Lung (tissue), 12 donors: ENCODE data around the gene G6PC3. TPM values are rescaled to one million over a fixed set of nuclear protein-coding genes. Genes with fewer than 3 reads are reported as not detected.

Experiments used
- ATAC-seq: fragments of 200-7000 bp; cut with Tn5 transposase; one replicate; pipeline ENCODE4 v1.9.1; 2020; ENCODE audit warnings: moderate number of reproducible peaks; ENCODE audit not compliant: insufficient read depth, low FRiP score
- DNase-seq, 3 donors: peaks; one replicate each; pipeline ENCODE4 v3.0.0-alpha.2; 2013 to 2017
- H3K27ac ChIP-seq, 2 donors: one replicate each; pipeline ENCODE4 v1.5.1; 2013; ENCODE audit warnings: mild to moderate bottlenecking in 2 of 2, moderate library complexity in 2 of 2, control low read depth in 1 of 2, inconsistent platforms in 1 of 2, low read depth in 1 of 2, low read length in 1 of 2
- H3K27me3 ChIP-seq, 3 donors: one replicate each; pipeline ENCODE4 v1.5.1; 2013; ENCODE audit warnings: low read length in 2 of 3; ENCODE audit not compliant: control insufficient read depth in 3 of 3, insufficient read depth in 3 of 3
- H3K36me3 ChIP-seq, 4 donors: one replicate each; pipeline ENCODE4 v1.5.1; 2013; ENCODE audit warnings: low read length in 4 of 4, mild to moderate bottlenecking in 1 of 4, moderate library complexity in 1 of 4; ENCODE audit not compliant: control insufficient read depth in 4 of 4, insufficient read depth in 4 of 4
- H3K4me1 ChIP-seq, 5 donors: one replicate each; pipeline ENCODE4 v1.5.1; 2013; ENCODE audit warnings: low read length in 5 of 5, mild to moderate bottlenecking in 2 of 5, moderate library complexity in 1 of 5; ENCODE audit not compliant: control insufficient read depth in 5 of 5, insufficient read depth in 5 of 5
- H3K4me3 ChIP-seq: one replicate; pipeline ENCODE4 v1.5.1; 2013; ENCODE audit warnings: mild to moderate bottlenecking, control low read depth, moderate library complexity
- H3K9ac ChIP-seq, 2 donors: one replicate each; pipeline ENCODE4 v1.5.1; 2013; ENCODE audit warnings: low read length in 2 of 2, control low read depth in 1 of 2; ENCODE audit not compliant: insufficient read depth in 1 of 2
- H3K9me3 ChIP-seq, 4 donors: one replicate each; pipeline ENCODE4 v1.5.1; 2013; ENCODE audit warnings: low read length in 3 of 4, mild to moderate bottlenecking in 1 of 4, moderate library complexity in 1 of 4; ENCODE audit not compliant: control insufficient read depth in 4 of 4, insufficient read depth in 3 of 4
- WGBS, 2 donors: extraction: QIAGEN DNeasy Blood & Tissue Kit; methylation state at CpG; one replicate each; pipeline ENCODE4 v1.1.7; 2013; 5-methylcytosine and 5-hydroxymethylcytosine counted together
- polyA plus RNA-seq, 2 donors: library from polyadenylated mRNA; stranded (reverse); fragments of 200-250 nt; gene quantifications; one replicate each; pipeline ENCODE4 v1.2.1, GENCODE V29; 2013
- total RNA-seq, 2 donors: library from RNA; depleted of rRNA in 1 of 2; stranded (reverse); fragments of >200 nt in 1 of 2; gene quantifications; one replicate each; pipeline ENCODE4 v1.2.1, GENCODE V29; 2014 to 2021
- TF ChIP-seq, protein P1 (sequence below): IDR thresholded peaks from 2 replicates; pipeline ENCODE4 v1.5.1; 2012; ENCODE audit warnings: mild to moderate bottlenecking; ENCODE audit errors: control extremely low read depth, extremely low read depth
- donor health status: control.
- donor health status: control.
- donor health status: Bipolar disorder and iron deficiency.
- donor health status: healthy.
- donor health status: DM: yes; HTN: yes; CAD: no.

G6PC3 gene
- total and polyA plus RNA-seq, 4 donors, result 21.2 to 87.4 (median 79.7) TPM

DNA sequence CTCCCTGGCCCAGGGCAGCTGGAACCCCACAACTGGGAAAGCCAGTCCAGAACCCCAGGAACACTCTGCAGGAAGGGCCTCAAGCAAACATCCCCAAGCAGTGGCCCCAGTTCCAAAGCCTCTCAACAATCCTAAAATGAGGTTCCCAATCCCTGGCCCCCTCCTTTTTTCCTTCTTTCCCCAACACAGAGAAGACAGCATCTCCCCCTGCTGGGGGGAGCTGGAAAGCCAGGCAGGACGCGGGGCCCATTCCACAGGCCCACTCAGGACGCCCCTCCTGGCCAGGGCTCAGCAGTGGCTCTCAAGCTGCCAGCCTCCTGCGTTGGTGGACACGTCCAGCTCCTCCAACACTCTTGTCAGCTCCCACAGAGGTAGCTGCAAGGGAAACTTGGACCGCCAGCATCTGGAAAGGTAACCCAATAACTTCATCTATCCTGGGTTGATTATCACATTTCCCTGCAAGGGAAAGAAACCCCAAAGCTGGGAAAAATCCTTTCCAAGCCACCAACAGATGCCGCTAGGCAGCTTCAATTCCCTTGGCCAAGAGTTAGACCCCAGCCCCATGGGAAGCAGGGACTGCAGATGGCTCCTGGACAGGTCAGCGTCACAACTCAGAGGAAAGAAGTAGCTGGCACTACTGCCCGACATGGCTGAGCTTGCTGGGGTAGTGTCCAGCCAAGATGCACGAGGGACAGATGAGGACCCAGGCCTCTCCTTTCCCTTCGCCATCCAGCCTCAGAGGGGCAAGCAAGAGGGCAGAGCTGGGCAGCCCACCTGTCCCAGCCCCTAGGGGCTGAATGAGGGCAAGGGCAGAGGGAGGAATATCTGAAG is 45.3 kb downstream of the G6PC3 start:
- Histone ChIP-seq H3K27me3 (no peaks in the 10 kb centered on the region), H3K36me3 (peaks cover 0 to 25% (median 4%) of the 10 kb centered on the region in 4 donors), H3K9me3 (no peaks in the 10 kb centered on the region), H3K4me3 (no peak overlapping the region), H3K9ac (no peak overlapping the region), H3K27ac (no peak overlapping the region), H3K4me1 (peaks cover 9 to 33% (median 21%) of the 10 kb centered on the region in 5 donors)
- whole genome bisulfite sequencing, 2 donors, result 61 to 70% methylated on average over 11 of the region's 11 CpGs
- ATAC-seq, result no peak
- peak; percentile 54 to 63 (median 60) for DNase-seq
- TF ChIP-seq, protein P1, sequence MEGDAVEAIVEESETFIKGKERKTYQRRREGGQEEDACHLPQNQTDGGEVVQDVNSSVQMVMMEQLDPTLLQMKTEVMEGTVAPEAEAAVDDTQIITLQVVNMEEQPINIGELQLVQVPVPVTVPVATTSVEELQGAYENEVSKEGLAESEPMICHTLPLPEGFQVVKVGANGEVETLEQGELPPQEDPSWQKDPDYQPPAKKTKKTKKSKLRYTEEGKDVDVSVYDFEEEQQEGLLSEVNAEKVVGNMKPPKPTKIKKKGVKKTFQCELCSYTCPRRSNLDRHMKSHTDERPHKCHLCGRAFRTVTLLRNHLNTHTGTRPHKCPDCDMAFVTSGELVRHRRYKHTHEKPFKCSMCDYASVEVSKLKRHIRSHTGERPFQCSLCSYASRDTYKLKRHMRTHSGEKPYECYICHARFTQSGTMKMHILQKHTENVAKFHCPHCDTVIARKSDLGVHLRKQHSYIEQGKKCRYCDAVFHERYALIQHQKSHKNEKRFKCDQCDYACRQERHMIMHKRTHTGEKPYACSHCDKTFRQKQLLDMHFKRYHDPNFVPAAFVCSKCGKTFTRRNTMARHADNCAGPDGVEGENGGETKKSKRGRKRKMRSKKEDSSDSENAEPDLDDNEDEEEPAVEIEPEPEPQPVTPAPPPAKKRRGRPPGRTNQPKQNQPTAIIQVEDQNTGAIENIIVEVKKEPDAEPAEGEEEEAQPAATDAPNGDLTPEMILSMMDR, result no peak

DNA sequence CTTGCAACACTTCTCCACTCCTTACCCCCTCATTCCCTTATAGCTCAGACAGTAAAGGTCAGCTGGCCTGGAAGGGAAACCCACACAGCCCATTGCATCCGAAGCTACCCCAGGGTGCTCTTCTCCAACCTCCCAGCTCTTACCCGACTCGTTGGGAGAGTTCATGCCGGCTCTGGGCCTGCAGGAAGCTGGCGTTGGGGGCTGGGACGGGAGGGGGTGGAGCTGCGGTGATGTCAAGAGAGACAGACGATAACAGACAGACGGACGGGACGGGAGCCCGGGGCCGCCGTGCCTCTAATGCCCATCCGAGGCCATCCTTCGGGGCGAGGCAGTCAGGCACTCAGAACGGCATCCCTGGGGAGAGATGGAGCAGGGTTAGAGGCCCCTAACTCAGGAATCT is 46.8 kb downstream of the G6PC3 start:
- no peak for ATAC-seq
- no peak overlapping the region for H3K4me3 ChIP-seq
- H3K9me3 ChIP-seq, result no peaks in the 10 kb centered on the region
- no peak for DNase-seq
- no peak overlapping the region for H3K27ac ChIP-seq
- TF ChIP-seq, protein P1, result no peak
- WGBS, 2 donors, result 79 to 84% methylated on average over 18 of the region's 18 CpGs
- no peak overlapping the region for H3K9ac ChIP-seq
- H3K36me3 ChIP-seq, result peaks cover 0 to 25% (median 4%) of the 10 kb centered on the region in 4 donors
- peaks cover 4 to 28% (median 21%) of the 10 kb centered on the region in 5 donors for H3K4me1 ChIP-seq
- no peaks in the 10 kb centered on the region for H3K27me3 ChIP-seq

DNA sequence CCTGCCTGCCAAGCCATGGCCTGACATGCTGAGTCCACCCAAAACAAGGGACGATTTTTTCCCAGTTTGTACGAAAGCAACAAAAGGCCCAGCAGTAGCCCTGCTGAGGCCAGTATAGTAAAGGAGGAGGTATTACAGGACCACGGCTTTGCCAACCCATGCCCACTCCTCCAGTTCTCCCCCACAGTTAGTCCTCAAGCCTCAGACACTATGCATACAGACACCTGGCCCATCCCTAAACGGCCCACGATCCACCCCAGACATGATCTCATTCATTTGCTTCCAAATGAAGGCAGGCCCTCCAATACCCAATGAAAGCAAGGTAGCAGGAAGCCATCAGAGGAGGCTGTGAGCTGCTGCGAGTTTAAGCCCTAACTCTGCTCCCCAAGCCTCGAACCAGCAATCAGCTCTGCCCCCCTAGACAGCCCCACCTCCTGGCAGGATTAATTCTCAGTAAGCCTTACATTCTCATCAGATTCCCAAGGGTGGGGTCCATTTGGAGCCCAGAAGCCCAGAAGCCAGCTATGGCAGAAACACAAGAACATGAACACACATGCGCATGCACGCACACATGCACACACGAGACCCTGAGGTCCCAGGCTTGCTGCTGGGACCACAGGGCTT is 48.0 kb downstream of the G6PC3 start:
- Histone ChIP-seq H3K27me3 (no peaks in the 10 kb centered on the region), H3K9me3 (peaks cover 0 to 1% (median 0%) of the 10 kb centered on the region in 4 donors), H3K9ac (no peak overlapping the region), H3K36me3 (peaks cover 0 to 25% (median 4%) of the 10 kb centered on the region in 4 donors), H3K27ac (peak overlapping the region in 1 of 2 donors; percentile 49), H3K4me3 (no peak overlapping the region), H3K4me1 (peaks cover 4 to 26% (median 20%) of the 10 kb centered on the region in 5 donors)
- ATAC-seq, result no peak
- 76 to 82% methylated on average over 10 of the region's 10 CpGs for WGBS, 2 donors
- TF ChIP-seq, protein P1, result no peak
- DNase-seq, result no peak
